NCI-H1417 (cell line): ENCODE results near the gene KIAA1755.
A peak's percentile ranks its signal among the peaks of the same experiment; 100 is the strongest.

Experiments used
- DNase-seq, 3 experiments: peaks; one replicate each; lab custom pipeline; 2025; lab: John Stamatoyannopoulos, UW

The KIAA1755 gene

GRCh38 chr20:38237381-38237780 lies 23.2 kb downstream of the KIAA1755 start:
- no peak for DNase-seq

DNA sequence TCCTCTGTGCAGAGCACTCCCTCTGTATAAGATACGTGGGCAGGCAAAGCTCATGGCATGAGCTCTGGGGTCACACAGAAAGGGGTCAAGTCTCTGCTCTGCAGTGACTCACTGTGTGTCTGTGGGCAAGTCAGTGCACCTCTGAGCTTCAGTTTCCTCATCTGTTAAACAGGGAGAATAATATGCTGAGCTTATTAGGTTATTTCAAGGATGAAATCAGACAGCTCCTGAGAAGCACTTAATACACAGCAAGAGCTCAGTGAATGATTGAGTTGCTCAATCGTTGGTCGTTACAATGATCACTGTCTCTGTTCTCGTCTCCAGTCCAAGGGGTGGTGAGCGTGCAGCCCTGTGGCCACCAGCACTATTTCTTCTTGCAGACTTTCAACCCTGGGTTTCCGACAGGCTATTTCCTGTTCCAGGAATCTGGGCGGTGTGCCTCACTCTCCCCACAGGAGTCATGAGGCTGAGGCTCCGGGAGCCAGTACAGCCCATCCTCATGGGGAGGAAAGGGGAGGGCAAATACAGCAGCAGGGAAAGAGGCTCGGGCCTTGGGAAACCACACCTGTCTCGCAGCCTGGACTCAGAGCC lies 28.9 kb downstream of the KIAA1755 start:
- no peak for DNase-seq

DNA sequence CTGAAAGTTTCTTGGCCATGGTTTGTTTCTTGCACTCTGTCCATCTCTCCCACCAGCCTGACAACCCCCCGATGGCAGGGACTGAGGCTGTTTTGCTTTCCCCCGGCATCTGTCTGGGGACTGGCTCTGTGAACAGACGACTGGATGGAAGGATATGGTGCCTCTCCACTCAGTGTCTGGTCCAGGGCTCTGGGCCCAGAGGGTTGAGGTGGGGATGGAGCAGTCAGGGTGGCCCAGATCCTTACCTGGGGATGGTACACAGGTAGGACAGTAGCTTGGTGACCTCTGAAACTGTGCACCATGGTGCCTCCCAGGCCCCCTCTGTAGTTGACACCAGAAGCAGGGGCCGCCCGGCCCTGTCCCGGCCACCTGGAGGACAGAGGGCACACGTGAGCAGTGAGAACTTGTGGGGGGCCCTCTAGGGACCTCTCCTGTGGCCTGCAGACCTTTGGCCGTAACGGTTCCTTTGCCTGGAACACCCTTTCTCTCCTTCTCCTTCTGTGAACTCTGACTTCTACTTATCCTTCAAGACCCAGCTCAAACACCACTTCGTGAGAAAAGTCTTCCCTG lies 29.5 kb downstream of the KIAA1755 start:
- DNase-seq, result no peak

- DNase-seq, result no peak
Measured at GRCh38 chr20:38230253-38230551, 30.3 kb downstream of the KIAA1755 start.

GRCh38 chr20:38229376-38230252 lies 30.9 kb downstream of the KIAA1755 start:
- peak in 1 of 3 experiments; percentile 26 for DNase-seq

DNA sequence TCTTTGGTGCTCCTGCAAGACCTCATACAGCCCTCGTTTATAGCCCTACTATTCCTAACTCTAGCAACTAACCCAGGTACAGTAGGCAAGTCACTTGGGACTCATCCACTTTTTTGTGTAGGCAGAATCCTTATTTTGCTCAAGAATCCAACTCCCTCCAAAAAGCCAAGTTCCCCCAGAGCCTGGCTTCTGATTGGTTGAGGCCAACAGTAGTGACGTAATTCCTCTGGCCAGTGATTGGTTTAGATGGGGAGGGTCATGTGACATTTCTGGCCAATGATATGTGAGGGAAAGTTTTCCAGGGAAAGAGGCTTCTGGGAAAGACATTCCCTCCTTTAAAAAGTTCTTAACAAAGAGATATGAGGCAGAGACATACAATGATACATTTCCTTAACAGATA lies 32.1 kb downstream of the KIAA1755 start:
- no peak for DNase-seq

DNA sequence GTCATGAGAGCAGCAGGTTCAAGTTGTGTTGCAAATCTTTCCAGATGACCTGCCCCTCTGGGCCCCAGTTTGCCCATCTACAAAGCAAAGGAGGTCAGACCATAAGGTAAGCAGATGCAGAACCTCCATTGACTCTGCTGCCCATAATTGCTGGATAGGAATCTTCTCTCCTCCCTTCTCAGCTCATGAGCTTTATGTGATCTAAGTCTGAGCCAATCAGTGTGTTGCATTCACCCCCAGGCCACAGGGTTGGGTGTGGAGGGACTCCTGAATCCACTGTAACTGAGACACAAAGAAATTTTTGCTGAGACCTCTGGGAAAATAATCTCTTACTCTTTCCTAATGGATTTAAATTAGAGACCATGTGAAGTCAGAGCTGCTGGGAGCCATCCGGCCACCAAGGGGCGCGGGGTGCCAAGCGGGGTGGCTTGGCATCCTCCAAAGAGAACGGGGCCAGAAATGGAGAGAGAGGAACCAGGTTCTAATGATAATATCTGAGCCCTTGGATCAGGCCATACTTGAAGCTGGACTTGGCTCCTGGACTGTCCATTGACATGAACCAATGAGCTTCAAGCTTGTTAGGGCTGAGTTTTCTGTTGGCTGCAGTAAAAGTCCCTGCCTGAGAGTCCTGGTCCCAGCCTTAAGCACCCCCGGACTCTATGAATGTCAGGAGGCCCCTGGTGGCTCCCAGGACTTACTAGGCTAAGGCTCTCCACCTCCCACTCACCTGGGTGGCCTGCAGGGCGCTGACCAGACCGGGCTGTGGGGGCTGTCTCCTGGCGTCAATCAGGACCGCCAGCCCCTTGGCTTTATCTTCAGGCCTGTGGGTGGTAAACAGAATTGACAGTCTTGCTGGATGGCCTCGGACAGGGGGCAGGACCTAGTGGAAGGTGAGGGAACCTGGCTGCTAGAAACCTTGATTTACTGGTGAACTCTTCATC lies 32.8 kb downstream of the KIAA1755 start:
- DNase-seq, result no peak

GRCh38 chr20:38226553-38226952 lies 34.0 kb downstream of the KIAA1755 start:
- peak in 2 of 3 experiments; percentile 20 to 66 for DNase-seq

DNA sequence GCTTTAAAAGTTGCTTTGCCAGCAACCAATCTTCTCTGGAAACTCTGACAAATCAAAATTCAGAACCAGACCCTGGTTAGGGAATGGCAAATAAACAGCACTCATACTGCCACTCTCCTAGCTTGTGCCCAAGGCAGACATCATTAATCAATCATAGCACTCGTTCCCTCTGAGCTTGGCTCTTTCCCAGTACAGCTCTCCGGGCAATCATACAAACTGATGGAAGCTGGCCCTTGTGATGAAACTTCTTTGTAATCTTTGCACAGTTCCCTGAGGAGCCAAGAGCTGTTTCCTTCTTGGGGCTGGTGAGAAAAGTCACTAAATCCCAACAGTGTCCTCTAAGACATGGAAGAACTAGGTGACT lies 34.7 kb downstream of the KIAA1755 start:
- DNase-seq, result no peak

GRCh38 chr20:38225240-38225899 lies 35.2 kb downstream of the KIAA1755 start:
- no peak for DNase-seq

GRCh38 chr20:38224531-38224930 lies 36.0 kb downstream of the KIAA1755 start:
- DNase-seq, result no peak

GRCh38 chr20:38223743-38224100 lies 36.8 kb downstream of the KIAA1755 start:
- no peak for DNase-seq

DNA sequence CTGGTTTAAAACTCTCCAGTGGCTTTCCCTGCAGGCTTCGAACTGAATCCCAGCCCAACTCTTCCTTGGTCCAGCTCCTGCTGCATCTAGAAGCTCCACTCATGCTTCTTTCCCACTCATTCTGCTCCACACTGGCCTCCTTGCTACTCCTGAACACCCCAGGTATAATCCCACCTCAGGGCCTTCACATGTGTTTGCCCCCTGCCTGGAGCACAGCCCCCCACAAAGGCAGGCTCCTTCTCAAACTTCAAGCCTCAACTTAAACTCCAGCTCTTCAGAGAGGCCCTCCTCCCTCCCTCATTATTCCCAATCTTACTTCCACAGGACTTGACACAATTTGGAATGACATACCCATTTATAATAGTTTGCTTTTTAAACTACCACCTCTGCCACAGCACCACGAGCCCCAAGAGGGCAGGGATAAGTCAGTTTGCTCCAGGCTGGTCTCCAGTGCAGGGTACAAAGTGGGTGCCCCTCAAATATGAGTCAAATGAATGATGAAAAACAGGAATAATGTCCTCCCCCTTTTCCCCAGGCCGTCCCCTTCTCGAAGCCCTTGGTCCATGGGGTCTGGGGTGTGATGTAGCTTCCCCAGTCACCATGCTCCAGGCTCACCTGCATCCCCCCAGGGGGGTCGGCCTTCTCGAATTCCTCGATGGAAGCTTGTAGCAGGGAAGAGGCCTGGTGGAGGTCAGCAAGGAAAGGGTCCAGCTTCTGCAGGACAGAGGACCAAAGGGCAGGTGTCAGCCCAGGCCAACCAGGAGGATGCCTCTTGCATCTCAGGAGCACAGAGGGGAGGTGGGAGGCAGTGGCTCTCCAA lies 37.4 kb downstream of the KIAA1755 start:
- no peak for DNase-seq

DNA sequence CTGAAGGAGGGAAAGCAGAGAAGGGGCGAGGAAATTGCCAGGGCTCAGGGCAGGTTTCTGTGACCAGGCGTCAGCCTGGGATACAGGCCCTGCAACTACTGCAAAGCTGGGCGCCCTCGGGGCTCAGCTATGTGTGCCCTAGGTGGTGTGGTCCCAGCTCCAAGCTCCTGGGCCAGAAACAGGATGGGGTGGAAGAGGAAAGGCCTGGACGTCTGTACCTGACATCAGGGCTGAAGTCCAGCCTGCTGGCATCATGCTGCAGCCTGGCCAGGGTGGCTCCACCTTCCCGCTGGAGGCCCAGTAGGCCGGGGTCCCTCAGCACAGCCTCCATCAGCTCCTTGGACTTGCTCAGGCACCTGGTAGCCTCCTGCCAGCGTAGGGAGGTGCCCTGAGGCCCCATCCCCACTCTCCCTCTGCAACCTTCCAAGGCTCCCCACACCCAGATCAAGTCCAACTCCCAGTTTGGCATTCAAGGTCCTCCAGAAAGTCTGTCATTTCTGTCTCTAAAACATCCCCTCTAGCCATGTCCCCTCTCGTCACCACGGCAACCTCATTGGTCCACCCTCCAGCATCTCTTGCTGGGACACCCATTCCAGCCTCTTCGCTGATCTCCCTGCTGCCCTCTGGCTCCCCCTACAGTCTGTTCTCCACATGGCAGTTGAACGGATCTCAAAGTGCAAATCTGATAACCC lies 38.2 kb downstream of the KIAA1755 start:
- DNase-seq, result peak; percentile 41 to 69 (median 44)

GRCh38 chr20:38221119-38221589 lies 39.4 kb downstream of the KIAA1755 start:
- peak; percentile 41 to 76 (median 60) for DNase-seq

DNA sequence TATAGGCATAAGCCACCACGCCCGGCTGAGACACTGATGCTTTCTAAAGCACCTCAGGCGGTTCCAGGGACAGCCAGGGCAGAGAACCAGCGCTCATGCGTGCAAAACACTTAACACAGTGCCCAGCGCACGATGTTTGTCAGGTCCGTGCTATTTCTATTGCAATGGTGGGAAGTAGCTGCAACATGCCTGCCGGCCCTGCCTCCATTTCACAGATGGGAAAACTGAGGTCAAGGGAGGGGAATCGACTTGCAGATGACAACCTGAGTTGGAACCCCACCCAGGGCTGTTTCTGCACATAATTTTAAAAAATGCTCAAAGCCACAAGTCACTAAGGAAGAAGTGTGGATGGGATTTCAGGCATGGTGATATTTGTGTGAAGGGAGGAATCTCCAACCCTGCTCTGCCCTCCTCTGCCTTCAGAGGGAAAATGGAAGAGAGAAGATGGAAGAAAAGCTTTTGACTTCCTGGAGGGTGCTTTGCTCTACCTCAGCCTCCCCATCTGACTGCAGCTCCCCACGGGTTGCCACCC lies 39.9 kb downstream of the KIAA1755 start:
- DNase-seq, result no peak

DNA sequence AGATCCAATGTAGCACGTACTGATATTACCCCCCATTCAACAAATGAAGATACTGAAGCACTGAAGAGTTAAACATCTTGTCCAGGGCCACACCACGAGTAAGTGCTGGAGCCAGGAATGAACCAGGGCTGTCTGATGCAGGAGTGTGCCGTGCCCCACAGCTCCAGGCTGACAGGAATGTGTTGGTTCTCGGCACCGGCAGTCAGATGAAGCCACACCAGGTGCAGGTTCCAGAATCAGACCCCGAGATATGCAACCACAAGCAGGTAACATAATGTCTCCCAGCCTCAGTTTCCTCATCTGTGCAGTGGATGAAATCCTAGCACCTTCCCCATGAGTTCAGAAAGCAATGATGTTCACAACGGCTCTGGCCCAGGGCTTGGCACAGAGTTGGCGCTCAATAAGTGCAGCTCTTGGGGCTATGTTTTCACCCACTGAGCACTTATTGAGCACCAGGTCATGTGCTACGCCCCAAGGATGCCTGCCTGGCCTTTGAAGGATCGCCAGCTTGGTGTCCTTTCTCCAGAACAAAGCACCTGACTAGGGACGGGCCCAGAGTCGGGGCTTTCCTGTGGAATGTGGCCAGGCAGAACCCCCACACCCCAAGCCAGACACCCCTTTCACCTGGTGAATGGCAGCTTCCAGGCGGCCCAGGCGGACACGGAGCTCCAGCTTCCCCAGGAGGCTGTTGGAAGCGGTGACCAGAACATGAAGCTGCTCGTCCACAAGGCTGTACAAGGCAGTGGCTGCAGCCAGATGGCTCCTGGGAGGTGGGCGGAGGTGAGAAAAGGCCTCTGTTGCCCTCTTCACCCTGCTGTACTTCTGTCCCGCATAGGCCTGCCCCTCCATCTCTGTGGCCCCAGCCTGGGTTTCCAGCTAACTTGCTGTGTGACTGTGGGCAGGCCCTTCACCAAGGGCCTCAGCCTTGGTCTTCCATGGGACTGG lies 41.3 kb downstream of the KIAA1755 start:
- DNase-seq, result no peak

- no peak for DNase-seq
Measured at GRCh38 chr20:38218566-38218885, 42.0 kb downstream of the KIAA1755 start.
